ENCODE data around the gene CLDN12.
"Not testable (repeated sequence)": the region's sequence is repeated elsewhere in the genome, so short reads cannot be mapped to it uniquely, and the experiment has no call there.

Gene CLDN12

GRCh38 chr7:90430614-90431460 lies 27.6 kb downstream of the CLDN12 start:
- in situ Hi-C loops (cut with MboI; ENCODE audit: low sequenced_read_pairs), result no loop called here

GRCh38 chr7:90432752-90433151 lies 29.5 kb downstream of the CLDN12 start:
- in situ Hi-C loops (cut with MboI; ENCODE audit: low sequenced_read_pairs), result no loop called here

- in situ Hi-C loops (cut with MboI; ENCODE audit: low sequenced_read_pairs), result no loop called here
Observed at GRCh38 chr7:90433221-90433620, 30.0 kb downstream of the CLDN12 start.

GRCh38 chr7:90445633-90446032 lies 42.4 kb downstream of the CLDN12 start:
- in situ Hi-C loops (cut with MboI; ENCODE audit: low sequenced_read_pairs), result no loop called here

GRCh38 chr7:90446137-90446899 lies 43.1 kb downstream of the CLDN12 start:
- in situ Hi-C loops (cut with MboI; ENCODE audit: low sequenced_read_pairs), result no loop called here

- in situ Hi-C loops (cut with MboI; ENCODE audit: low sequenced_read_pairs), result no loop called here
Observed at GRCh38 chr7:90453259-90453891, 50.1 kb downstream of the CLDN12 start.

GRCh38 chr7:90453931-90454330 lies 50.7 kb downstream of the CLDN12 start:
- in situ Hi-C loops (cut with MboI; ENCODE audit: low sequenced_read_pairs), result no loop called here

GRCh38 chr7:90455163-90456030 lies 52.1 kb downstream of the CLDN12 start:
- in situ Hi-C loops (cut with MboI; ENCODE audit: low sequenced_read_pairs), result no loop called here

GRCh38 chr7:90458104-90458503 lies 54.8 kb downstream of the CLDN12 start:
- in situ Hi-C loops (cut with MboI; ENCODE audit: low sequenced_read_pairs), result no loop called here

- in situ Hi-C loops (cut with MboI; ENCODE audit: low sequenced_read_pairs), result no loop called here
Observed at GRCh38 chr7:90459888-90460287, 56.6 kb downstream of the CLDN12 start.

GRCh38 chr7:90461219-90461618 lies 58.0 kb downstream of the CLDN12 start:
- in situ Hi-C loops (cut with MboI; ENCODE audit: low sequenced_read_pairs), result no loop called here

GRCh38 chr7:90463151-90463628 lies 59.9 kb downstream of the CLDN12 start:
- in situ Hi-C loops (cut with MboI; ENCODE audit: low sequenced_read_pairs), result not testable (repeated sequence)
